GM19193 (cell line): ENCODE data around the gene MDH1B.

Source experiments
- POLR2A ChIP-seq: IDR thresholded peaks from 4 replicates; pipeline ENCODE4 v1.6.1; 2011; ENCODE audit not compliant: insufficient read depth, insufficient read length; ENCODE audit errors: extremely low read depth

Gene MDH1B

DNA sequence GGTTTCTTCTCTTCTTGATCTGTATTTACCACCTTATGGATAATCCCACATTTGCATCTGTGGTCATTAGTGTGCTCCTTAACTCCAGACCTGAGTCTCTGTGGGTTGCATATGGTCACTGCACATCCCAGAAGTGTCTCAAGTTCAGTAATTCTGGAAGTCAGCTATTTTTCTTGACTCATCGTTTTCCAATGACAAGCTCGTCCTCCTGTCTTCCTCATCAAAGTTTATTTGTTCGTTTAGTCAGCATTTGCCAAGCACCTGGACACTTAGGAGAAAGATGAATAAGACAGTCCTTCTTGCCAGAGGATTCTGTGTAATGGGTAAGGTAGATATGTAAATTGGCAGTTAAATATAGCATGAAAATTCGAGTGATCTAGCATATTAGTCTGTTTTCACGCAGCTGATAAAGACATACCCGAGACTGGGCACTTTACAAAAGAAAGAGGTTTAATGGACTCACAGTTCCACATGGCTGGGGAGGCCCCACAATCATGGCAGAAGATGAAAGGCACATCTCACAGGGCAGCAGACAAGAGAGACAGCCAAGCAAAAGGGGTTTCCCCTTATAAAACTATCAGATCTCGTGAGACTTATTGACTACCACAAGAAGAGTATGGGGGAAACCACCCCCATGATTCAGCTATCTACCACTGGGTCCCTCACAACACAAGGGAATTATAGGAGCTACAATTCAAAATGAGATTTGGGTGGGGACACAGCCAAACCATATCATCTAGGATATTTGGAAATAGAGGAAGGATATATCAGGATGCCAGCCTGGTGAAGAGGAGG, 19.6 kb upstream of the MDH1B start:
- TF ChIP-seq POLR2A, result no peak

DNA sequence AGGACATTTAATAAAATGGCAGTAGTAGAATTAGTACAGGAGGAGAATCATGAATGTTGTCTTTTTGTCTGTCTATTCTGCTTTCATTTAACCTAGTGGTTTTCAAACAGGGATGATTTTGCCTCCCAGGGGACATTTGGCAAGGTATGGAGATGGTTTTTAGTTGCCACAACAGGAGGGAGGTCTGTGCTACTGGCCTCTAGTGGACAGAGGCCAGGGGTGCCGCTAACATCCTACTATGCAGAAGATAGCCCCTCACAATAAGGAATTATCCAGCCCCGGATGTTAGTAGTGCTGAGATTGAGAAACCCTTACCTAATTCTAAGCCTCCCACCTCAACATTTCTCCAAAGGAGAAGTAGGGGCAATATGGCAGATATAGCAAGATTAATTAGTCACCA, 18.6 kb upstream of the MDH1B start:
- no peak for TF ChIP-seq POLR2A

DNA sequence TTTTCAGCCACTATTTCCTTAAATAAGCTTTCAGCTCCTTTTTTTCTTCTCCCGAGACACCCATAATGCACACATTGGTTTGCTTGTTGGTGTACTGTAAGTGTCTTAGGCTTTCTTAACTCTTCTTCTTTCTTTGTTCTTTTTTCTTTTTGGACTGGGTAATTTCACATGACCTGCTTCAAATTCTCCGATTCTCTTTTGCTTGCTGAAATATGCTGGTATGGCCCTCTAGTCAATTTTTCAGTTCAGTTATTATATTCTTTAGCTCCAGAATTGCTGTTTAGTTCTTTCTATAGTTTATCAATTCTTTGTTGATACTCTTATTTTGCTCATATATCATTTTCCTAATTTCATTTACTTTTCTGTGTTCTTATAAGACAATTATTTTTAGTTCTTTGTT, 15.5 kb upstream of the MDH1B start:
- no peak for TF ChIP-seq POLR2A

DNA sequence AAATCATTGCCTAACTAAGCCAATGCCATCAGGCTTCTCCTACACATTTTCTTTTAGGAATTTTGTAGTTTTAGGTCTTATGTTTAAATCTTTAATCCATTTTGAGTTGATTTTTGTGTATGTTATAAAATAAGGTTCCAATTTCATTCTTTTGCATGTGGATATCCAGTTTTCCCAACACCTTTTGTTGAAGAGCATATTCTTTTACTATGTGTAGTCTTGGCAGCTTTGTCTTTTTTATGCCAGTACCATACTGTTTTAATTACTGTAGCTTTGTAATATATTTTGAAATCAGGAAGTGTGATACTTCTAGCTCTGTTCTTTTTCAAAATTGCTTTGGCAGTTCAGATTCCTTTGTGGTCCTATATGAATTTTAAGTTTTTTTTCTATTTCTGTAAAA, 11.3 kb upstream of the MDH1B start:
- no peak for TF ChIP-seq POLR2A

DNA sequence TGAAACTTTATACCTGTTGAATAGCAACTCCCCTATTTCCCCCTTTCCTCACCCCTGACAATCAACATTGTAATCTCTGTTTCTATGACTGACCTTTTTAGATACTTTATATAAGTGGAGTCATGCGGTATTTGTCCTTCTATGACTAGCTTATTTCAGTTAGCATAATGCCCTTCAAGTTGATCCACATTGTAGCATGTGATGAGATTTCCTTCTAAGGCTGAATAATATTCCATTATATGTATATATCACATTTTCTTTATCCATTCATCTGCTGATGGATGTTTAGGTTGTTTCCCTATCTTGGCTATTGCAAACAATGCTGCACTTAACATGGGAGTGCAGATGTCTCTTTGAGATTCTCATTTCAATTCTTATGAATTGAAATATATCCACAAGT, 9.7 kb upstream of the MDH1B start:
- no peak for TF ChIP-seq POLR2A

DNA sequence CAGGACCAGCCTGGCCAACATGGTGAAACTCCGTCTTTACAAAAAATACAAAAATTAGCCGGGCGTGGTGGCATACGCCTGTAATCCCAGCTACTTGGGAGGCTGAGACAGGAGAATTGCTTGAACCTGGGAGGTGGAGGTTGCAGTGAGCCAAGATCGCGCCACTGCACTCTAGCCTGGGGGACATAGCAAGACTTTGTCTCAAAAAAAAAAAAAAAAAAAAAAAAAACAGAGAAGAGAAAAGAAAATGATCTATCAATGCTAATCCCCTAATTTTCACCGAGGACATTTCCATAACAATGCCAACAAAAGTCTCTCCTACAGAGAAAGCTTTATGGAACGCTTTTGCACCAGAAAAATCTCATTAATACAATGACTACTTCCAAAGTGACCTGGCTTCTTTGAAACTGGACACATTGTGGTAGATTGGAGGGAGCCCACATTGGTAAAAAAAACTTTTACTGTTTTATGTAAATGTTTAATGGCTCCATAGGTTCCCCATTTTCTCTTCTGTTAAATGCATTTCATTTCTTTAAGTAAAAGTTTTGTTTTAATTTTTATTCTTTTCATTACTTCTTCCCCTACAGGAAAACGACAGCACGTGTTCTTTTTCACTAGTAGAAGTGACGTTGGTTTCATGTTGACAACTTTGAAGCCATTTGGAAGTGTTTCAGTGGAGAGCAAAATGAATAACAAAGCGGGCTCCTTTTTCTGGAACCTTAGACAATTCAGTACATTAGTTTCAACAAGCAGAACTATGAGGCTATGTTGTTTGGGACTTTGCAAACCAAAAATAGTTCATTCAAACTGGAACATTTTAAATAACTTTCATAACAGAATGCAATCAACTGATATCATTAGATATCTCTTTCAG, 1.2 kb upstream of the MDH1B start:
- TF ChIP-seq POLR2A, result no peak

DNA sequence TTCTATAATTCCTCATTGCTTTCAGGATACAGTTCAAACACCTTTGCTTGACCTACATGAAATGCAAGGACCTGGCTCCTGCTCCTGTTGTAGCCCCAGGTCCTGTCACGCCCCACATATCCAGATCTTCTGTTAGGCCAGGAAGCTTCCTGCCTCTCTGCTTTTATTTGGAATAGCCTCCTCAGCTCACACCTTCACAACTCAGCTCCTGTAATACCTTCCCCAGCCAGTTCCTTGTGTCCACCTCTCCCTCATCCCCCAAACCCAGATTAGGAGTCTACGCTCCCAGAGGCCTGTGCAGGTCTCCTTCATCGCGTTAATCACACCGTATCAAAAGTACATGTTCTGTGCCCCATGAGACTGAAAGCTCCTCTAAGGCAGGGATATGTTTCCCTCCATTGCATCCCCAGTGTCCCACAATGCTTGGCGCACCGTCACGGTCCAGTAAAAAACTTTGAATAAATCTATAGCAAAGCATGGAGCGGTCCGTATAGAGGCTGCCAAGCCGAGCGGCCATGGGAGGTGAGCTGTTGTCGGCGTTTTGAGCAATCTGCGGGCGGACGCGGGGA, 371 bp downstream of the MDH1B start:
- TF ChIP-seq POLR2A, result no peak

DNA sequence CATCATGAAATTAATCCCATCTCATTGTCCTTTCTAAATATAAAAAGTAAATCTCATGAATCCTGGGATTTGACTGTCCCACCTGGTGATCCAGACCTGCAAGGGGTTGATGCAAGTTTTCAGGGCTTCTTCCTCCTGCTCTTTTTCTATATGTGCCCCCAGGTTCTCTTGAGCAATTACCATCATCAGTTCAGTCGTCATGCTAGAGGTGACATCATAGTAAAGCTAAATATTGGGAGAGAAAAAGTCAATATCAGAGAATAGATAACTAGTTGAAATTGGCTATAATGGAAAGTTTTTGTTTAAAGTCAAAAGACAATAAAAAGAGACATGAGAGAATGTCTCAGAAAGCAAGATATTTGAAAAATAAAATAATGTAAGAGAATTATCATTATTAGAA, 8.3 kb downstream of the MDH1B start:
- no peak for TF ChIP-seq POLR2A

DNA sequence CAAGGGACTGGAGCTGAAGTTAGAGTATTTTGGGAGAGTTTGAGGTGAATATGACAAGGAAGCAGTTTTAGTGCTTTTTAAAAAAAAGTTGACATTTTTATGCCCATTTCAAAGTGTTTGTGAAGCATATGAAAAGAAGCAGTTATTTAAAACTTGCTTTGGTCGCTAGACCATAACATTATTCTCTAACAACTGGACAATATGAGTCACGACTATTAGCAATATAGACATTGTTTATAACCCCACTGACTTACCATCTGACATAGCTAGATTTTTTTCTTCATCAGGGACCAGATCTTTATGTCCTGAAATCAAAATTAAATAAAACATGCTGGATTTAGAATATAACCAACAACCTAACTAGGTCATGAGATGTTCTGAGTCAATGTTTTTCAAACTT, 24.3 kb downstream of the MDH1B start:
- no peak for TF ChIP-seq POLR2A

DNA sequence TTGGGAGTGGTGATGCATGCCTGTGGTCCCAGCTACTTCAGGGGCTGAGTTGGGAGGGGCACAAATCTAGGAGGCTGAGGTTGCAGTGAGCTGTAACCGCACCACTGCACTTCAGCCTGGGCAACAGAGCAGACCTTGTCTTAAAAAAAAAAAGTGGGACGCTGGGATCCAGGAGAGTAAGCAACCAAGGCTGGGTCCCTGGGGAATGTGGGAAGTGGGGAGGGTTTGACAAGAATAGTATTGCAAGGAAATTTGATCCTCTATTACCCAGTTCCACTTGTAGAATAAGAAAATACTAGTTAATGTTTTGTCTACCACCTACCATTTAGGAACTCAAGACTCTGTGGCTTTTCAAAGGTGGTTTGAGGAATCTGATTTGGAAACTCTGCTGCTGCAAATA, 25.9 kb downstream of the MDH1B start:
- TF ChIP-seq POLR2A, result no peak

DNA sequence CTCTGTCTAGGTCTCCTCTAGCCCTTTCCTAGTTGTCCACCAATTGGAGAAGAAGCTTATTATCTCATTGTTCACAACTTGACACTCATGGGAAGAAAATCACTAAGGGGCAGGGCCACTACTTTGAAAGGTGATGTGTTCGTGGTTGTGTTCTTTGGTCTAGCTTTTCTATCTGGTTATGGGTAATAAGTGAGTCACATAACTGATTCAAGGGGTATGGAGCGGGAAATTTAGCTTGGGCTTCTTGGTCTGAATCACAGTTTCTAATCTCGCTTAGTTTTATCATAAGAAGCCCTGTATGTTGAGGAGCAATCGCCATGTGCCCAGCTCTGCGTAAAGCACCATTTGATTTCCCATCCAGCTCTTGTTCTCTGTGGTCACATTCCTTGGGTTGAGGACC, 28.2 kb downstream of the MDH1B start:
- TF ChIP-seq POLR2A, result no peak

DNA sequence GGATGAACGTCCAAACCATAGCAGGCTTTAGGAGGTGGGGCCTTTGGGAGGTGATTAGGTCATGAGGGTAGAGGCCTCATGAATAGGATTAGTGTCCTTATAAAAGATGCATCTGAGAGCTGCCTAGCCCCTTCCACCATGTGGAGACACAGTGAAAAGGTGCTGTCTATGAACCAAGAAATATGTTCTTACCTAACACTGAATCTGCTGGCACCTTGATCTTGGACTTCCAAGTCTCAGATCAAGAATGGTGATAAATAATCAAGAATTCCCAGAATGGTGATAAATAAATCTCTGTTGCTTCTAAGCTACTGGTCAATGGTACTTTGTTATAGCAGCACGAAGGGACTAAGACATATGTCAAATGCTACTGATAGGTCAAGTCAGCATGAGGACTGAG, 31.8 kb downstream of the MDH1B start:
- TF ChIP-seq POLR2A, result no peak

DNA sequence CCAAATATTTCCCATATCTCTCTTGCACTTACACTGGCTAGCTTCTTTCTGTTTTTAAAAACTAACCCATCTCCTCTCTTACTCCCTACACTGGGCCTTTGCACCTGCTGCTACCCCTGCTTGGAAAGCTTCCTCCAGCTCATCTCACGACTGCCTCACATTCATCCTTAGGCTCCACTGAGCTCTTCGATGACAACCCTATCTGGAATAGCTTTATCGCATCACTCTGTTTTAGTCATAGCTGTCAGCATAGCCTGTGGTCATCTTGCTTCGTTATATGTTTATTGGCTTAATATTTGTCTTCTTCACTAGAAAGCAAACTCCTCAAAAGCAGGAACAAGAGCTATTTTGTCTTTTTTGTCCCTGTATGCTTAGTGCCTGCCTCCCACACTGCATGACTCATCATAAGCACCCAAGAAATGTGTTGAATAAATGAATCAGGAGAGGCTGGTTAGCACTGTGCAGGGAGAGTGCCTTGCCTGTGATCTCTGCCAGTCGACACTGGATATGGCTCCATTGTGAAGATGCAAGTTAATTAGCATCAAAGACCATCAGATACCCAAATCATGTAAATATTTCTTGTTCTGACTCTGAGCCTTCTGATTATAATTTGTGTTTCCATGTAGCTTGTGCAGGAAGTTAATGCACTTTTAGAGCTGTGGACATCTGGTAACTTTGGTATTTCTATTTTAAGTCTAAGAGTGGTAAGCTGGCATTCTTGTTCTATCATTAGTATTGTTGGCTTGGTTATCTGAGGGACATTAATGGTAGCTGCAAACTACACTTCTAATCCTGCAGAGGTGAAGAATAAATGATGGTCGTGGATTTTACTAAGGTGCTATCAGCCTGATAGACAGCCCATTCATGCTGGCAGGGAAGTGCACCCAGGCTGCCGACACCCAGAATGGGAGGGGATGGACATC, 36.6 kb downstream of the MDH1B start:
- TF ChIP-seq POLR2A, result no peak

DNA sequence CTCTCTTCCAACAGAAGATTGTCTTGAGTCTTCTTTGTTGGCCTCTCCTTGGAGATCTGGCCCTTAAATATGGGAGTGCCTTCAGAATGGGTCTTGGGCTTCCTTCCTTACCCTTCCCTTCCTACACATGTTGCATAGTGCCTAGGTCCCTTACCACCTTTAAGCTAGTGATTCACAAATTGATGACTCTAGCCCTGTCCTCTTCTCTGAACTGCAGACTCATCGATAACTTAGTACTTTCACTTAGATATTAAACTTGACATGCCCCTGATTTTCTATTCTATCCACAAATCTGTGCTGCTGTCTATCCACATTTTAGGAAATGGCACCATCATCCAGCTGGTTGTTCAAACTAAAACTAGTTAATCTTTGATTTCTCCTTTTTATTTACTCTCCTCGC, 37.8 kb downstream of the MDH1B start:
- TF ChIP-seq POLR2A, result no peak

DNA sequence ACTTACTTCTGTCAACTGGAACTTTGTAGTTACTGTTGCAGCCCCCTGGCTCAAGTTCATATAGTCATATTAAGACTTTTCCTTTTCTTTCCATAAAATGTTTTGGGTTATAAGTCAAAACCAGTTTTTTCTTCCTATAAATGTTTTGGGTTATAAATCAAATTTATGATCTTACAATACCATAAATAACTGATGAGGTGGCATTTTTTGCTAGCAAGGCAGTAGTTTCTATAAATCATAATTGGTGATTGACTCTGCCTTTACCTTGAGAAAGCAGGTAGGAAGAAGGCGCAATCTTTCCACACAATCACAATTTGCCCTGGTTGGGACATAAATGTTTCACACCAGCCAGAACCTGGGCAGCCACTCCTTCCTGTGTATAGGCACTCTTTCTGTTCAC, 41.8 kb downstream of the MDH1B start:
- TF ChIP-seq POLR2A, result no peak

DNA sequence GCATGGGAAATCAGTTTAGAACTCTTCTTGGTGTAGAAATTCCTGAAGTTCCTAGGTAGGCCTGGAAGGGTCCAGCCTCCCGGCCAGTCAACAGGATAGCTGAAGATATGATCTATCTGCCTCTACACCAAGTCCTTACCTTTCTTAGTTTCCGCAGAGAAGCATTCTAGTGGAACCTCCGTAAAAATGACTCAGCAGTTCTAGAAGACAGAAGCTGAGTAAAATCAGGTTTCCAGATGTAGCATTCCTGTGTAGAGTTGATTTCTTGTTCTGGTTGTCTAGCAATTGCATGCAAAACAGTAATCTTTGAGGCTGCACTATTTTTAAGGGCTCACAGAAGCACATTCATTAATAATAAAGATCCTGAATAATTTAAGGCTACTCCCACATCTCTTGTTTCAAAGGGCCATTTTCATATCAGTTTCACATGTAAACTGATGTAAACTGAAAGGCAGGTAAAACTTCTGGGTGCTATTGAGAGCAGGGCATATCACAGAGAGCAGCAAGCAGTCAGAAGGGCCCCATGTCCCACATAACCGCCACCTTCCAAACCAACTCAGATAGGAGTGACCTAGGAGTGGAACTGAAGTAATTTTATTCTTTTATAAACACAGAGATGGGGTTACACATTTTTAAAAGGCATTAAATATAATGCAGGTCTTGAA, 43.7 kb downstream of the MDH1B start:
- no peak for TF ChIP-seq POLR2A
